HepG2 (cell line): ENCODE measurements around the gene CGREF1. TPM values are rescaled to one million over a fixed set of nuclear protein-coding genes. Genes with fewer than 3 reads are reported as not detected.

Source experiments
- ARID3A ChIP-seq: IDR thresholded peaks from 2 replicates; pipeline ENCODE4 v1.6.1; 2012; ENCODE audit warnings: low read depth, low read length, improper control_type of control experiment
- MATR3 ChIP-seq: sonication (generic); formaldehyde crosslinking; IDR thresholded peaks from 2 replicates; pipeline ENCODE4 v1.4.0; 2020; ENCODE audit warnings: missing genetic modification reagents
- RBM22 ChIP-seq: fragments of 200-400 bp; formaldehyde crosslinking; optimal IDR thresholded peaks from 2 replicates; pipeline ENCODE3; 2017; ENCODE audit warnings: mild to moderate bottlenecking, low read length, moderate library complexity
- RFXAP ChIP-seq: sonication (generic); formaldehyde crosslinking; IDR thresholded peaks from 2 replicates; pipeline ENCODE4 v1.4.0; 2020; ENCODE audit warnings: missing genetic modification reagents, borderline replicate concordance
- TEAD3 ChIP-seq: optimal IDR thresholded peaks from 2 replicates; pipeline ENCODE3; 2016; ENCODE audit warnings: borderline replicate concordance
- TFDP1 ChIP-seq: IDR thresholded peaks from 2 replicates; pipeline ENCODE4 v1.6.1; 2016; ENCODE audit warnings: missing compliant biosample characterization, missing genetic modification reagents, borderline replicate concordance
- TGIF2 ChIP-seq: IDR thresholded peaks from 2 replicates; pipeline ENCODE4 v1.6.1; 2016; ENCODE audit warnings: control low read depth, missing compliant biosample characterization
- XBP1 ChIP-seq: sonication (generic); formaldehyde crosslinking; IDR thresholded peaks from 2 replicates; pipeline ENCODE4 v1.5.0; 2020; ENCODE audit warnings: missing genetic modification reagents
- ZHX2 ChIP-seq, 2 experiments: sonication (generic) in 1 of 2; formaldehyde crosslinking in 1 of 2; IDR thresholded peaks; 2 replicates each; pipeline versions ENCODE4 v1.6.1 to v1.9.0; 2014 to 2022; ENCODE audit warnings: antibody characterized with exemption in 1 of 2, borderline replicate concordance in 1 of 2, inconsistent platforms in 1 of 2, low read depth in 1 of 2, missing genetic modification reagents in 1 of 2
- ZNF18 ChIP-seq: sonication (generic); formaldehyde crosslinking; IDR thresholded peaks from 2 replicates; pipeline ENCODE4 v1.8.0; 2022; ENCODE audit warnings: mild to moderate bottlenecking, missing genetic modification reagents; ENCODE audit not compliant: insufficient replicate concordance
- ZNF280D ChIP-seq: sonication (generic); formaldehyde crosslinking; IDR thresholded peaks from 2 replicates; pipeline ENCODE4 v1.5.1; 2020; ENCODE audit warnings: mild to moderate bottlenecking, missing genetic modification reagents
- ZNF350 ChIP-seq: sonication (generic); formaldehyde crosslinking; IDR thresholded peaks from 2 replicates; pipeline ENCODE4 v1.4.0; 2020; ENCODE audit warnings: mild to moderate bottlenecking, low read depth, missing genetic modification reagents, borderline replicate concordance
- ZNF605 ChIP-seq: sonication (generic); formaldehyde crosslinking; IDR thresholded peaks from 2 replicates; pipeline ENCODE4 v1.8.0; 2022; ENCODE audit warnings: mild to moderate bottlenecking, missing genetic modification reagents
- ZNF772 ChIP-seq: sonication (generic); formaldehyde crosslinking; IDR thresholded peaks from 2 replicates; pipeline ENCODE4 v1.5.0; 2020; ENCODE audit warnings: mild to moderate bottlenecking, missing genetic modification reagents
- polyA plus RNA-seq, 8 experiments: library from polyadenylated mRNA; depleted of rRNA in 3 of 8; stranded (reverse) in 7 of 8; unstranded in 1 of 8; fragments of >200 nt; fragmentation: Illumina TruSeq in 4 of 8; extraction: Trizol in 4 of 8; gene quantifications; 2 replicates each; pipeline versions ENCODE4 v1.2.1 to v1.2.3, GENCODE V29; 2011 to 2016; ENCODE audit warnings: low read depth in 4 of 8, missing spikeins in 1 of 8, mixed read lengths in 1 of 8; ENCODE audit not compliant: insufficient read depth in 1 of 8
- total RNA-seq, 5 experiments: library from RNA; depleted of rRNA; stranded (reverse); fragments of >200 nt; fragmentation: Illumina TruSeq; extraction: Trizol; gene quantifications; 2 replicates each; pipeline ENCODE4 v1.2.3, GENCODE V29; 2016; ENCODE audit warnings: low read depth in 1 of 5

CGREF1 gene
- total and polyA plus RNA-seq, 2 of the 13 experiments (the other 11 are each of a cell fraction or from before 2014, with no cell fraction given): 13.9 to 23.4 TPM

- peak; percentile 61 for TF ChIP-seq ZHX2 (IDR thresholded peaks at IDR 0.05; ENCODE audit: low read depth)
- no peak for TF ChIP-seq ZHX2 (CRISPR knock-in tag; IDR thresholded peaks at IDR 0.05; ENCODE audit: borderline replicate concordance)
- peak; percentile 11 for TF ChIP-seq TEAD3 (CRISPR knock-in tag)
- peak; percentile 69; the same call in 1 of the 2 replicates for TF ChIP-seq RFXAP (CRISPR knock-in tag)
- no peak for TF ChIP-seq ZNF280D (CRISPR knock-in tag)
- no peak for TF ChIP-seq MATR3 (CRISPR knock-in tag)
- peak; percentile 100 for TF ChIP-seq ZNF18 (CRISPR knock-in tag)
- TF ChIP-seq ZNF605: peak; percentile 34; the same call in 1 of the 2 replicates
- peak; percentile 86 for TF ChIP-seq TGIF2 (CRISPR knock-in tag)
- TF ChIP-seq ZNF350 (CRISPR knock-in tag): peak; percentile 59; the same call in 1 of the 2 replicates
- peak; percentile 46; the same call in 1 of the 2 replicates for TF ChIP-seq TFDP1
- 0 out of 2 replicates have a peak, but pooled peaks have one; percentile 43 for TF ChIP-seq ZNF772
- TF ChIP-seq ARID3A: no peak
- no peak for TF ChIP-seq XBP1
- TF ChIP-seq RBM22: no peak
Observed at GRCh38 chr2:27092696-27093429, 26.1 kb downstream of the CGREF1 start (continued).
